OCI-LY7 (cell line): ENCODE results near the gene RNF32. TPM values are rescaled to one million over a fixed set of nuclear protein-coding genes. Genes with fewer than 3 reads are reported as not detected.

Experiments
- BruUV-seq: library from RNA; stranded (reverse); fragments of 400-500 nt; replicated peaks from 2 replicates; lab custom pipeline; 2021; lab: Mats Ljungman, UMichigan
- CTCF ChIA-PET: fragments of 300-600 bp; sonication (Branson Sonifier 250); formaldehyde crosslinking; loops from one replicate; lab custom pipeline; 2022; ENCODE audit warnings: antibody characterized with exemption; ENCODE audit not compliant: unreplicated experiment; lab: Charles Lee
- POLR2A ChIA-PET: fragments of 300-600 bp; sonication (Branson Sonifier 250); formaldehyde crosslinking; loops from one replicate; lab custom pipeline; 2022; ENCODE audit warnings: antibody characterized with exemption; lab: Charles Lee
- DNase-seq: peaks from one replicate; pipeline ENCODE4 v3.0.0-alpha.2; 2015; ENCODE audit warnings: low spot score
- H2AFZ ChIP-seq: fragments of 200-600 bp; sonication (generic), shearing (Covaris generic); 2 replicates; pipeline ENCODE4 v1.6.1; 2014; ENCODE audit warnings: mild to moderate bottlenecking, antibody characterized with exemption, low read length, moderate library complexity
- H3K27ac ChIP-seq: fragments of 200-600 bp; sonication (generic); 2 replicates; pipeline ENCODE4 v1.5.1; 2014; ENCODE audit warnings: mixed run types, low read depth, mild to moderate bottlenecking, moderate library complexity, low read length, inconsistent platforms; ENCODE audit not compliant: poor library complexity, severe bottlenecking
- H3K36me3 ChIP-seq: fragments of 200-600 bp; sonication (generic); 2 replicates; pipeline ENCODE4 v1.6.1; 2014; ENCODE audit warnings: mild to moderate bottlenecking, antibody characterized with exemption, low read length, moderate library complexity, mixed read lengths; ENCODE audit not compliant: insufficient read depth
- H3K4me1 ChIP-seq: fragments of 200-600 bp; sonication (generic); 2 replicates; pipeline ENCODE4 v1.5.1; 2014; ENCODE audit warnings: mild to moderate bottlenecking, low read length; ENCODE audit not compliant: insufficient read depth, poor library complexity, severe bottlenecking
- H3K4me2 ChIP-seq: fragments of 200-600 bp; sonication (generic); 2 replicates; pipeline ENCODE4 v1.6.1; 2014; ENCODE audit warnings: mild to moderate bottlenecking, low read length
- H3K4me3 ChIP-seq: fragments of 200-600 bp; sonication (generic); 2 replicates; pipeline ENCODE4 v1.5.1; 2014; ENCODE audit warnings: mild to moderate bottlenecking, low read depth, low read length; ENCODE audit not compliant: poor library complexity, severe bottlenecking
- H3K79me2 ChIP-seq: fragments of 200-600 bp; sonication (generic); 2 replicates; pipeline ENCODE4 v1.6.1; 2016; ENCODE audit warnings: low read depth, mild to moderate bottlenecking, low read length, moderate library complexity, mixed read lengths; ENCODE audit not compliant: insufficient read depth
- H3K9me2 ChIP-seq: fragments of 200-600 bp; sonication (generic); 2 replicates; pipeline ENCODE4 v1.6.1; 2016; ENCODE audit warnings: mild to moderate bottlenecking, low read length, mixed read lengths; ENCODE audit not compliant: insufficient read depth
- H3K9me3 ChIP-seq: fragments of 200-600 bp; sonication (generic); 2 replicates; pipeline ENCODE4 v1.6.1; 2014; ENCODE audit warnings: mild to moderate bottlenecking, mixed run types, low read length, mixed read lengths
- H4K20me1 ChIP-seq: fragments of 200-600 bp; sonication (generic); 2 replicates; pipeline ENCODE4 v1.6.1; 2014; ENCODE audit warnings: mild to moderate bottlenecking, antibody characterized with exemption, low read length, moderate library complexity, mixed read lengths; ENCODE audit not compliant: insufficient read depth
- CTCF ChIP-seq: fragments of 200-600 bp; sonication (generic); conservative IDR thresholded peaks from 2 replicates; pipeline ENCODE4 v1.5.1; 2014; ENCODE audit warnings: mild to moderate bottlenecking, antibody characterized with exemption, low read length, moderate library complexity, mixed read lengths
- EZH2phosphoT487 ChIP-seq: fragments of 200-600 bp; sonication (generic); IDR thresholded peaks from 2 replicates; pipeline ENCODE4 v1.6.1; 2018; ENCODE audit warnings: low read depth, borderline replicate concordance, mild to moderate bottlenecking, mixed run types, antibody characterized with exemption, low read length, moderate library complexity, mixed read lengths
- intact Hi-C: fragments of 100-400 bp; cut with micrococcal nuclease; formaldehyde crosslinking; loops from one replicate; pipeline ENCODE4 v1.10.0; 2022; ENCODE audit not compliant: unreplicated experiment
- total RNA-seq, 2 experiments: library from RNA; depleted of rRNA in 1 of 2; stranded (reverse); fragments of >200 nt in 1 of 2; shearing (Covaris generic) in 1 of 2; gene quantifications; 2 replicates each; pipeline ENCODE4 v1.2.3, GENCODE V29; 2014 to 2022

RNF32 gene
- total RNA-seq, 2 experiments from 2014 or later: 3.2 to 3.9 TPM

- no peak overlapping the region for H3K4me2 ChIP-seq
- ChIA-PET POLR2A (no interaction called here), CTCF (no interaction called here)
- BruUV-seq: no TSS peak
- H3K27ac ChIP-seq: no peak overlapping the region
- no peak overlapping the region for H2AFZ ChIP-seq
- H3K9me3 ChIP-seq: no peaks in the 10 kb centered on the region
- no peaks in the 10 kb centered on the region for H3K9me2 ChIP-seq
- H3K79me2 ChIP-seq: no peaks in the 10 kb centered on the region
- intact Hi-C loops: no loop called here
- TF ChIP-seq EZH2phosphoT487 (no peak), CTCF (no peak)
- H3K4me3 ChIP-seq: no peak overlapping the region
- H3K4me1 ChIP-seq: no peaks in the 10 kb centered on the region
- no peaks in the 10 kb centered on the region for H3K36me3 ChIP-seq
- DNase-seq: no peak
- H4K20me1 ChIP-seq: no peaks in the 10 kb centered on the region
These were observed 31.3 kb upstream of the RNF32 start for GRCh38 chr7:156609010-156609877.

DNA sequence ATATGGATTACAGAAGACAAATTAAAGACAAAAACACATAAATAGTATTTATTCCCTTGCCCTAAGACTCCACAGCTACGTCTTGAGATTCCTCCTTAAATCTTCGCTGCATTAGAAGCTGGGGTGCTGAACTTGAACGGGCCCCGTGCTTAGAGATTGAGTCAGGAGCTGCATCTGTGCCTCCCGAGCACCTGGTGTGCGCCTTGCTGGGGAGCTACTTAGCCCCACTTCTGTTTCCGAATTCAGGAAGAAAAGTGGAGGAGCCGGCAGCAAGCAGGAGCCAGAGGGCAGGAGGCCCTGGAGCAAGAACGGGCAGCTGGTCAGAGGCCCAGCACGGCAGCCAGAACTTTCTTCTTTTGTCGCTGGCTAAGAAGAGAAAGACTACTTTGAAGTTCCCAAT, 30.4 kb upstream of the RNF32 start:
- intact Hi-C loops: no loop called here
- no peaks in the 10 kb centered on the region for H3K9me2 ChIP-seq

More for the DNA sequence above, 30.4 kb upstream of the RNF32 start:
- Histone ChIP-seq H3K4me2 (no peak overlapping the region), H3K4me1 (no peaks in the 10 kb centered on the region), H3K27ac (no peak overlapping the region), H3K36me3 (no peaks in the 10 kb centered on the region), H3K79me2 (no peaks in the 10 kb centered on the region), H2AFZ (no peak overlapping the region), H3K4me3 (no peak overlapping the region), H4K20me1 (no peaks in the 10 kb centered on the region), H3K9me3 (no peaks in the 10 kb centered on the region)
- ChIA-PET CTCF (no interaction called here), POLR2A (no interaction called here)
- TF ChIP-seq CTCF (no peak), EZH2phosphoT487 (no peak)
- BruUV-seq: no TSS peak
- no peak for DNase-seq
